Measurements from ENCODE around the gene SLC35C1.

DNA sequence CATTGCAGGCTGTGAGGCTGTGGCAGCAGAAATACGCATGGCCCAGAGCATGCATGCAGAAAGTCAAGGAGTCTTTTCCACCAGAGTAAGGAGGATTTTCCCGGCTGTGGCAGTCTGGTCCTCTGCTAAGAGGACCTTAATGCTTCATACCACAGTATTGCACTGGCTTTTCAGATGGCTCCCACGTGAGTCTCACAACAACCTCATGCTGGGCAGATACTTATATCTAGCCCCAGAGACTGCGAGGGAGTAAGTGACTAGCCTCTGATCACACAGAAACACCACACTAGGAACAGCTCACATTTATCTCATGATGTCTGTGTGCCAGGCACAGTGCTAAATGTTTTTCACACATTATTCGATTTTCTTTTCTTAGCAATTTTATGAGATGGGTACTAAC is 50.4 kb downstream of the SLC35C1 start:
- TF ChIP-seq, protein P1, sequence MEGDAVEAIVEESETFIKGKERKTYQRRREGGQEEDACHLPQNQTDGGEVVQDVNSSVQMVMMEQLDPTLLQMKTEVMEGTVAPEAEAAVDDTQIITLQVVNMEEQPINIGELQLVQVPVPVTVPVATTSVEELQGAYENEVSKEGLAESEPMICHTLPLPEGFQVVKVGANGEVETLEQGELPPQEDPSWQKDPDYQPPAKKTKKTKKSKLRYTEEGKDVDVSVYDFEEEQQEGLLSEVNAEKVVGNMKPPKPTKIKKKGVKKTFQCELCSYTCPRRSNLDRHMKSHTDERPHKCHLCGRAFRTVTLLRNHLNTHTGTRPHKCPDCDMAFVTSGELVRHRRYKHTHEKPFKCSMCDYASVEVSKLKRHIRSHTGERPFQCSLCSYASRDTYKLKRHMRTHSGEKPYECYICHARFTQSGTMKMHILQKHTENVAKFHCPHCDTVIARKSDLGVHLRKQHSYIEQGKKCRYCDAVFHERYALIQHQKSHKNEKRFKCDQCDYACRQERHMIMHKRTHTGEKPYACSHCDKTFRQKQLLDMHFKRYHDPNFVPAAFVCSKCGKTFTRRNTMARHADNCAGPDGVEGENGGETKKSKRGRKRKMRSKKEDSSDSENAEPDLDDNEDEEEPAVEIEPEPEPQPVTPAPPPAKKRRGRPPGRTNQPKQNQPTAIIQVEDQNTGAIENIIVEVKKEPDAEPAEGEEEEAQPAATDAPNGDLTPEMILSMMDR (IDR thresholded peaks at IDR 0.05) = no peak
- no peak for TF ChIP-seq POLR2A (IDR thresholded peaks at IDR 0.05)
